Left ventricle myocardium inferior (tissue), 1 donor: ENCODE measurements around the gene WNT9A. TPM values are rescaled to one million over a fixed set of nuclear protein-coding genes. Genes with fewer than 3 reads are reported as not detected.

Experiments used
- DNase-seq: peaks from one replicate; pipeline ENCODE4 v3.0.0-alpha.2; 2020
- H3K27ac ChIP-seq: fragments of 200-600 bp; replicated peaks from 2 replicates; pipeline ENCODE4 v1.8.0; 2021
- H3K27me3 ChIP-seq: fragments of 200-600 bp; 2 replicates; pipeline ENCODE4 v1.8.0; 2021; ENCODE audit warnings: low read depth
- H3K36me3 ChIP-seq: fragments of 200-600 bp; 2 replicates; pipeline ENCODE4 v1.8.0; 2021
- H3K4me1 ChIP-seq: fragments of 200-600 bp; 2 replicates; pipeline ENCODE4 v1.8.0; 2021
- H3K4me3 ChIP-seq: fragments of 200-600 bp; 2 replicates; pipeline ENCODE4 v1.8.0; 2021; ENCODE audit warnings: mild to moderate bottlenecking, moderate library complexity
- H3K9me3 ChIP-seq: fragments of 200-600 bp; replicated peaks from 2 replicates; pipeline ENCODE4 v1.8.0; 2021
- CTCF ChIP-seq: fragments of 200-600 bp; IDR thresholded peaks from 2 replicates; pipeline ENCODE4 v1.8.0; 2021; ENCODE audit warnings: antibody characterized with exemption, mild to moderate bottlenecking, borderline replicate concordance
- intact Hi-C: fragments of 100-400 bp; cut with micrococcal nuclease; formaldehyde crosslinking; loops from one replicate; pipeline ENCODE4 v1.11.0; 2022
- total RNA-seq: library from RNA; stranded (reverse); fragmentation: NEBNext Ultra II Directional; extraction: Animal tissue kit (Norgen Biotek cat#: 25700); gene quantifications from one replicate; pipeline ENCODE4 v1.2.1, GENCODE V29; 2021
- donor health status: DM: no; HTN: yes; CAD: no; lungs with severe emphysema.

Gene WNT9A
- total RNA-seq, 1 donor from 2014 or later, result 4.8 TPM

DNA sequence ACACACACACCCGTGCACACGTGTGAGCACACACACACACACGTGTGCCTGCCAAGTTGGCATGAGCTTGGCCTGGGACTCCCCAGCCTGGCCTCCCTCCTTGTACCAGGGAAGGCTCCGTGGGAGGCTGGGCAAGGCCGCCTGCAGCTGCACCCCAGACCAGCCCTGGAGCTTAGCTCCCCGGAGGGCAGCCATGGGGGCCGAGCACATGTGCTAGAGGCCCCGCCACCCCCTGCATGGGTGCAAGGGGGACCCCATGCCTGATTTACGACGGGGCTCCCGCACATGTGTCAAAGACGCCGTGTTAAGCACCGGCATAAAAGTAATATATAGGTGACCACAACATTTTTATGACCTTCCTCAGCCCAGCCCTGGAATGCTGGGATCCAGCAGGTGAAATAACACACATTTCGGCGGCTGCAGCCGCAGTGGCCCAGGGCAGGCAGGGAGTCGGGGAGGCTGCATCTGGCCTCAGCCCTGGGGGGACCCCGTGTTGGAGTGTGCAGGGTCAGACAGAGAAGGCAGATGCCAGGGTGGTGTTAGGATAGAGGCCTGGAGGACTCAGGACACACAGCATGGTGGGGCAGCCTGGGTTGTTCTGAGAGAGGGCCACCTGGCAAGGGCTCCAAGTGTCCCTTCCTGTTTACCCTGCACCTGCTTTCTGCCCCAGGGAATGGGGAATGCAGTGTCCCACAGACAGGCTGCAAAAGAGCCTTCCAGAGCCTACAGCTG is 56.3 kb downstream of the WNT9A start:
- H3K36me3 ChIP-seq, result no peaks in the 10 kb centered on the region
- TF ChIP-seq CTCF, result no peak
- no peak overlapping the region for H3K4me3 ChIP-seq
- H3K27me3 ChIP-seq, result peaks cover 13% of the 10 kb centered on the region
- DNase-seq, result no peak
- intact Hi-C loops, result no loop called here
- H3K27ac ChIP-seq, result no peak overlapping the region
- peaks cover 19% of the 10 kb centered on the region for H3K4me1 ChIP-seq
- no peaks in the 10 kb centered on the region for H3K9me3 ChIP-seq

DNA sequence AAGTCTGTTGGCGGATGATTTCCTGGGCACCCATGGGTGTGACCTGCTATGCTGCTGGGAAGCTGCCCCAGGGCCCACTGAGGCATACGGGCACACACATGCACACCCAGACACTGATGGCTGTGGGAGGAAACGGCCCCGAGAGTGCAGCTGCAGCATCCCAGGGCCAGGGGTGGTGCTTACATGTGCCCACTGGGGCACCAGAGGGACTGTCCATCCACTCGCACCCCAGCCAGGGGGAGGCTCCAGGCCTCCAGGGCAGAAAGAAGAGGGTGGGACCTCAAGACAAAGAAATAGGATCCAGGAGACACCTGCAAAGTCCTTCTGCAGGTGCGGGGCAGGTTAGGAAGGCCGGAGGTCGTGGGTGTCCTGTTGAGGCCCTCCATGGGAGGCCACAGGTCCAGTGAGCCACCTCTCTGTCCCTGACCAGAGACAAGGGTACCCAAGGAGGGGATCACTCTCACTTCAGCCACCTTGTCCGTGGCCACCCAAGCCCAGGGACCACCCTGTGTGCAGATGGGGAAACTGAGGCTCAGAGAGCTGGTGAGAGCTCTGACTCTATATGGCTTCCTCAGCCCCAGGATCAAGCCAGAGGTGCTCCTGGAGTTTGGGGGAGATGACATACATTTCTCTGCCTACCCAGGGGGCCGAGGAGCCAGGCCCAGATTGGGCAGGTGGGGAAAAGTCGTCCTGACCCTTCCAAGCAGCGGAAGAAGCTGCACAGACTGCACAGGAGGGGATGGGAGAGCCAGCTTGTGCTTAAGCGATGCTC is 57.1 kb downstream of the WNT9A start:
- H3K9me3 ChIP-seq, result no peaks in the 10 kb centered on the region
- peaks cover 26% of the 10 kb centered on the region for H3K4me1 ChIP-seq
- H3K27ac ChIP-seq, result no peak overlapping the region
- TF ChIP-seq CTCF, result no peak
- H3K4me3 ChIP-seq, result no peak overlapping the region
- H3K36me3 ChIP-seq, result no peaks in the 10 kb centered on the region
- peaks cover 13% of the 10 kb centered on the region for H3K27me3 ChIP-seq
- DNase-seq, result no peak
- intact Hi-C loops, result no loop called here

DNA sequence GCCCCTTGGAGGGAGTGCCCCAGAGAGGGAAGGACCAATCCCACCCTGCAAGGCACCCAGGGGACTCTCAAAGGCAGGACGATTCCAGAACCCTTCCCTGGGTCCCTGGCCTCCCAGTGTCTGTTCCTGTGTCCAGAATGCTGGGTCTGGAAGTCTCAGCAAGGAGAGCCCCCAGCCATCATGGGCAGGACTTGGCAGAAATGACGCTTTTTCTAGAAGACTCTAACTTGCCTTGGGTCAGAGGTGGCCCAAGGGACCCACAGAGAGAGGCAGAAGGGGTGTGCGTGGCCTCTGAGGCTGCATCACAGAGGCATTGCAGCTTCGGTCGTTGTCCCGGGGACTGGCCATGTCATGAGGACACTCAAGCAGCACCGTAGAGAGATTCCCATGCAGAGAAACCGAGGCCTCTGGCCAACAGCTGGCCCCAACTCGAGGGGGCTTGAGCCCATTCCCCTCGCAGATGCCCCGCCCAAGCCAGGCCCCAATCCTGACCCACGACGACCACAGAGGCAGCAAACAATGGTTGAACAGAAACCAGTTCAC is 57.8 kb downstream of the WNT9A start:
- intact Hi-C loops, result no loop called here
- H3K4me3 ChIP-seq, result no peak overlapping the region
- DNase-seq, result no peak
- H3K27me3 ChIP-seq, result peaks cover 18% of the 10 kb centered on the region
- no peaks in the 10 kb centered on the region for H3K36me3 ChIP-seq
- H3K9me3 ChIP-seq, result no peaks in the 10 kb centered on the region
- H3K27ac ChIP-seq, result no peak overlapping the region
- TF ChIP-seq CTCF, result no peak
- peaks cover 33% of the 10 kb centered on the region for H3K4me1 ChIP-seq

- Histone ChIP-seq H3K27ac (no peak overlapping the region), H3K4me1 (peaks cover 33% of the 10 kb centered on the region), H3K27me3 (peaks cover 22% of the 10 kb centered on the region), H3K36me3 (no peaks in the 10 kb centered on the region), H3K9me3 (no peaks in the 10 kb centered on the region), H3K4me3 (no peak overlapping the region)
- intact Hi-C loops, result no loop called here
- DNase-seq, result no peak
- TF ChIP-seq CTCF, result no peak
Measured at GRCh38 chr1:227889047-227889862, 58.5 kb downstream of the WNT9A start.

DNA sequence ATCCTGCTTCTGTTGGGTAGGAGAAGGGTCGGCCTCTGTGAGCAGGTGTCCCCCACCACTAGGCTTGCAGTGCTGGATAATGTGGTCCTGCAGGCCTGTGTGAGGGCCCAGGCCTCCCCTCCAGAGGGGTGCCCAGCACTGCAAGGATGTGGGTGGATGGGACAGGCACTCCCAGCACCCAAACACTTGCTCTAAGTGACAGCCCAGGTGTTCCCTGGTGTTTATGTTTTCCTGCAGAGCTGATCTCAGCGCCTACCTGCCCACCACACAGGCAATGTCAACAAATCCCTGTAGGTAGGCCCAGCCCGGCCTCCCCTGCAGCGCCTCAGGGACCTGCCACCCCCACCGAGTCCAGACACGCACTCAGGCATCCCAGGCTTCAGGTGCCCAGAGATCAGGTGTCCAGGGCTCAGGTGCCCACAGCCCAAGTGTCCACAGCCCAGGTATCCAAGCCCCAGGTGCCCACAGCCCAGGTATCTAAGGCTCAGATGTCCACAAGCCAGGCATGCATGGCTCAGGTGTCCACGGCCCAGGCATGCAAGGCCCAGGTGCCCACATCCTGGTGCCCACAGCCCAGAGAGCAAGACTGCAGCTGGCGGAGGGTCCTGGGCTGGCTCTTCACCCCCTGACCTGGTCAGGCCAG is 59.2 kb downstream of the WNT9A start:
- no peaks in the 10 kb centered on the region for H3K9me3 ChIP-seq
- H3K27me3 ChIP-seq, result peaks cover 24% of the 10 kb centered on the region
- H3K36me3 ChIP-seq, result no peaks in the 10 kb centered on the region
- DNase-seq, result no peak
- intact Hi-C loops, result no loop called here
- TF ChIP-seq CTCF, result no peak
- no peak overlapping the region for H3K4me3 ChIP-seq
- peak overlapping the region; percentile 94 for H3K27ac ChIP-seq
- peaks cover 33% of the 10 kb centered on the region for H3K4me1 ChIP-seq
